Loucy (cell line): ENCODE results near the gene GIMAP5.

Experiments used
- CTCF ChIP-seq: fragments of 200-600 bp; sonication (generic); conservative IDR thresholded peaks from 2 replicates; pipeline ENCODE4 v1.5.1; 2014; ENCODE audit warnings: mild to moderate bottlenecking, antibody characterized with exemption, low read length
- EZH2phosphoT487 ChIP-seq: fragments of 200-600 bp; IDR thresholded peaks from 2 replicates; pipeline ENCODE4 v1.6.1; 2018; ENCODE audit warnings: antibody characterized with exemption, mild to moderate bottlenecking, moderate library complexity, borderline replicate concordance

GRCh38 chr7:150745086-150745485, 7.9 kb downstream of the GIMAP5 start:
- TF ChIP-seq CTCF (no peak), EZH2phosphoT487 (no peak)
